Cardiac muscle cell (in vitro differentiated cells and primary cell): ENCODE results near the gene ZFP36. TPM values are rescaled to one million over a fixed set of nuclear protein-coding genes. Genes with fewer than 3 reads are reported as not detected.

ENCODE experiments used
- DNase-seq, 2 donors: peaks; one replicate each; pipeline versions ENCODE4 v3.0.0 to v3.0.0-alpha.2; 2010 to 2017; ENCODE audit warnings: low read depth in 1 of 2, low spot score in 1 of 2
- H3K27ac ChIP-seq: fragments of 200-600 bp; sonication (generic); 2 replicates; pipeline ENCODE4 v1.5.1; 2016
- H3K27me3 ChIP-seq: fragments of 200-600 bp; sonication (generic); 2 replicates; pipeline ENCODE4 v1.6.0; 2016; ENCODE audit warnings: control low read depth
- H3K36me3 ChIP-seq: fragments of 200-600 bp; sonication (generic); 2 replicates; pipeline ENCODE4 v1.5.1; 2016; ENCODE audit warnings: control low read depth
- H3K4me1 ChIP-seq: fragments of 200-600 bp; sonication (generic); 2 replicates; pipeline ENCODE4 v1.8.1; 2017; ENCODE audit warnings: low read depth, mild to moderate bottlenecking, mixed run types
- H3K4me3 ChIP-seq: fragments of 200-600 bp; sonication (generic); 2 replicates; pipeline ENCODE4 v1.5.1; 2016; ENCODE audit warnings: mild to moderate bottlenecking
- H3K9me3 ChIP-seq: fragments of 200-600 bp; sonication (generic); 2 replicates; pipeline ENCODE4 v1.5.1; 2017; ENCODE audit warnings: low read depth, mild to moderate bottlenecking, control low read depth
- CTCF ChIP-seq: IDR thresholded peaks from 2 replicates; pipeline ENCODE4 v1.5.1; 2012; ENCODE audit warnings: low read depth, mild to moderate bottlenecking, low read length
- polyA plus RNA-seq: library from polyadenylated mRNA; unstranded; fragments of >200 nt; fragmentation: Nextera tagmentation; extraction: Ambion mirVana; gene quantifications from 2 replicates; pipeline ENCODE4 v1.2.1, GENCODE V29; 2016
- total RNA-seq: library from RNA; depleted of rRNA; stranded (reverse); fragments of >200 nt; gene quantifications from 2 replicates; pipeline ENCODE4 v1.2.3, GENCODE V29; 2016

ZFP36 gene
- total and polyA plus RNA-seq, 2 experiments from 2014 or later, result 14.6 to 53.4 TPM

- Histone ChIP-seq H3K9me3 (no peaks in the 10 kb centered on the region), H3K4me3 (no peak overlapping the region), H3K27ac (no peak overlapping the region), H3K27me3 (no peaks in the 10 kb centered on the region), H3K36me3 (peaks cover 7% of the 10 kb centered on the region), H3K4me1 (peaks cover 16% of the 10 kb centered on the region)
- TF ChIP-seq CTCF, result no peak
- DNase-seq, result peak in 1 of 2 donors; percentile 75
Measured at GRCh38 chr19:39398297-39398864, 8.3 kb upstream of the ZFP36 start.

DNA sequence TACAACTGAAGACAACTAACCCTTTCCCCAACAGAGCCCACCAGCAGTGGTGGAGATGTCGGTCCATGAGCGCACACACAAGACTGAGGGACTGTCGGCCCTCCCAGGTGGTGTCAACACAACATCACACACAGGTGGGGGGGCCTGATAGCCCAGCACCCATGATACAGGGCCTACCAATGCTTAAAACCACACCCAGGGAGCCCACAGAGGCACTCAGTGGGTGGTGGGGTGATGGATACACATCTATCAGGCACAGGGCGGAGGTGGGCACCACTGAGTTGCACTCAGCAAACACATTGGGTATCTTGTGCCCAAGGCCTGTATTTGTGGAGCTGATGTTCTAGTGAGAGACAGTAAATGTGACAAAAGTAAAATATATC, 7.0 kb upstream of the ZFP36 start:
- Histone ChIP-seq H3K9me3 (no peaks in the 10 kb centered on the region), H3K4me1 (peaks cover 19% of the 10 kb centered on the region), H3K27ac (no peak overlapping the region), H3K27me3 (no peaks in the 10 kb centered on the region), H3K36me3 (peaks cover 7% of the 10 kb centered on the region), H3K4me3 (no peak overlapping the region)
- no peak for TF ChIP-seq CTCF
- no peak for DNase-seq

DNA sequence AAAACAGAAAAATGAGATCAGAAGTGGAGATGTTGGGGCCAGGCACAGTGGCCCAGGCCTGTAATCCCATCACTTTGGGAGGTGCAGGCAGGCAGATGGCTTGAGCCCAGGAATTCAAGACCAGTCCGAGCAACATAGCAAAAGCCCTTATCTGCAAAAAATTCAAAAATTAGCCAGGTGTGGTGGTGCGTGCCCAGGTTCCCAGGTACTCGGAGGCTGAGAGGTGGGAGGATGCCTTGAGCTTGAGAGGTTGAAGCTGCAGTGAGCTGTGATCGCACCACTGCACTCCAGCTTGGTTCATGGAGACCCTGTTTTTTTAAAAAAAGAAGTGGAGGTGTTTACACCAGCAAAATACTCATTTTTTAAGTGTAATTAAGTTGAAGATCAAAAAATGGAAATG, 6.6 kb upstream of the ZFP36 start:
- H3K27ac ChIP-seq, result no peak overlapping the region
- no peak overlapping the region for H3K4me3 ChIP-seq
- H3K36me3 ChIP-seq, result peaks cover 4% of the 10 kb centered on the region
- TF ChIP-seq CTCF, result no peak
- H3K9me3 ChIP-seq, result no peaks in the 10 kb centered on the region
- DNase-seq, result no peak
- peaks cover 19% of the 10 kb centered on the region for H3K4me1 ChIP-seq
- H3K27me3 ChIP-seq, result no peaks in the 10 kb centered on the region

DNA sequence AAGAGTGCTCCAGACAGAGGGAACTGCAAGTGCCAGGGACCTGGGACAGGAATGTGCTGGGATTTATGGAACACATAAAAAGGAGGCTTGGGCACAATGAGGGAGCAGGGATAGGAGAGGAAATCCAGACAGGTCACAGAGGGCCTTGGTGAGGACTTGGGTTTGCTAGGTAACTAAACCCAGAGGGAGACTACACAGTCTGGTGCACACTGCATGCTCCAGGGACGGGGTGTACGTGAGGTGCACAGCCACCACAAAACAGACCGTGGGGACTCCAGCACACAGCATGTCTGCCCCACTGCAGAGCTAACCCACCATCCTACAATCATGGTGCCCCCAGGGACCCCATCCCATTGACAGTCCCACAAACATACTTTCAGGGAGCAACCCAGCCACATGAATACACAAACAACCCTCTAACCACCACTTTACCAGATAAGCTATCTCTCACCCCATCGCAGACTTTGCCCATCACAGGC, 5.5 kb upstream of the ZFP36 start:
- Histone ChIP-seq H3K27me3 (no peaks in the 10 kb centered on the region), H3K27ac (peak overlapping the region; percentile 91), H3K9me3 (no peaks in the 10 kb centered on the region), H3K4me1 (peaks cover 19% of the 10 kb centered on the region), H3K36me3 (no peaks in the 10 kb centered on the region), H3K4me3 (no peak overlapping the region)
- no peak for DNase-seq
- TF ChIP-seq CTCF, result no peak

DNA sequence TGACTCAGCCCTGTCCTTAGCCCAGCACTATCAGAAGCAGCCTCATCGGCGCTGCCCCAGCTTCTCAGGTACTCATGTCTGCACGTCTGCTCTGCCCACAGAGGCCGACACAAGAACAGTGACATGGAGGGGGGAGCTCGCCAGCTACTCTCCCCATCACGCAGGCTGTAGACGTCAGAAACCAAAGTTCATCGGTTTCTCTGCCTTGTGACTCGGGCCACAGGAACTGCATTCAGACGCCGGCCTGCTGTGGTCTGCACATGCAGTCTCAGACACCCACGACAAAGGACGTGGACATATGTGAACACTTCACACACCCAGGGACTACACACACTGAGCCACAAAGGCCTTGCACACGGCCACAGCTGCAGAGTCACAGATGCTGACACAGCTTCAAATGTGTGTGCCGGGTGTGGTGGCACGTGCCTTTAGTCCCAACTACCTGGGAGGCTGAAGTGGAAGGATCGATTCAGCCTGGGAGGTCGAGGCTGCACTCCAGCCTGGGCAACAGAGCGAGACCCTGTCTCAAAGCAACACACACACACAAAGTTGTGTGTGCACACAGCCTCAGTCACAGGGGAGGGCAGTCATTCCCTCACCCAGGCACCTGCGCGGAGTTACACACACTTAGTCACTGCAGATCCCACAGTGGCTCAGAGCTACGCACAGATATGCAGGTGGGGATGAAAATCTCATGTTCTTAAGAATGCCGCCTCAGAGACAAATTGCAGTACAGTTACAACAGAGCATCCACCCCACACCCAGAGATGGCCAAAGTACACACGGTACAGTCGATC, 4.9 kb upstream of the ZFP36 start:
- DNase-seq, result peak in 1 of 2 donors; percentile 66
- H3K27ac ChIP-seq, result peak overlapping the region; percentile 91
- H3K4me1 ChIP-seq, result peaks cover 19% of the 10 kb centered on the region
- no peaks in the 10 kb centered on the region for H3K27me3 ChIP-seq
- no peaks in the 10 kb centered on the region for H3K36me3 ChIP-seq
- TF ChIP-seq CTCF, result no peak
- H3K4me3 ChIP-seq, result no peak overlapping the region
- H3K9me3 ChIP-seq, result no peaks in the 10 kb centered on the region
